ENCODE results near the gene RCBTB1. TPM values are rescaled to one million over a fixed set of nuclear protein-coding genes. Genes with fewer than 3 reads are reported as not detected.

The RCBTB1 gene
- total and polyA plus RNA-seq, 5 donors from 2014 or later, result 13.1 to 46.0 (median 17.3) TPM

DNA sequence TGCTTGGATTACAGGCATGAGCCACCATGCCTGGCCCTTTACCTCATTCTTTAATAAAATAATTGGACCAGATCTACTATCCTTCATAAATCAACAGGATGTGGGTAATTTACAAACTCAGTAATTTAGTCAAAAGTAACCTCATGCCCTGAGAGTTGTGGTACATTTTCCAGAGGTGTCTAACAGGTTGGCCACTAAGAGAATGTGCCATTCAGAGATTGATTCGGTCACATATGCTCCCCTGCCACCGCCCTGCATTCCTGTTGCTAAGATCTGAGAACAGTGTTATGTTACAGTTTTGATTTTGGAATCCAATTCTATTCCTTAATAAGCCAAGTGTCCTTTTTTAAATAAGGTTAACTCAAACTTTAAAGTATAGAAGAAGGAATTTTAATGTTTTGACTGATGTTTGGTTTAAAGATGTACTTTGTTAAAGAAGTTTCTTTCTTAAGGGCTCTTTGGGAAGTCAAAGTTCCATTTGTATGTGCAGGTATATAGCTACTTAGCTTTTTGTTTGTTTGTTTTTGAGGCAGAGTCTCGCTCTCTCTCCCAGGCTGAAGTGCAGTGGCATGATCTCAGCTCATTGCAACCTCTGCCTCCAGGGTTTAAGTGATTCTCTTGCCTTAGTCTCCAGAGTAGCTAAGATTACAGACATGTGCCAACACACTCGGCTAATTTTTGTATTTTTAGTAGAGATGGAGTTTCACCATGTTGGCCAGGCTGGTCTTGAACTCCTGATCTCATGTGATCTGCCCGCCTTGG, 60.4 kb downstream of the RCBTB1 start:
- peaks cover 43% of the 10 kb centered on the region for H3K36me3 Mint-ChIP-seq
- H3K4me3 ChIP-seq (ENCODE audit: low read depth, low read length), result no peak overlapping the region
- H3K4me1 Mint-ChIP-seq, result peaks cover 6 to 21% (median 11%) of the 10 kb centered on the region in 4 donors

DNA sequence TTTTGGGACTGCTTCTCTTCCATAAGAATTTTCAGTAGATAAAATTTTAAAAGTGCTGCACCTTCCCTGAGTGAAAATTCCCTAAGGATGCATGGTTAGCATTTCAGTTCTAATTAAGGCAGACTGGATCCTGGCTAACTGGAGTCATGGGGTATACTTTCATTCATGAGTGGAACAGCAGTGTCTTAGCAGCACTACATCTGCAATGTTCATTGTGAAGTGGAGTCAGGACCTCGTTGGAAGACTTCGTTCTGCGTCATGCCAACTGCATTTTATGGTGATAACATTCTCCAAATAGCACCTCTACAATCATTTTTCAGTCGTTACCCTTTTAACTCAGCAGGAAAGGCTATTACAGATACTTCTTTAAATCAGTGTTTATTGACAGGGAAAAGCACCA, 64.1 kb downstream of the RCBTB1 start:
- Mint-ChIP-seq H3K9me3 (no peaks in the 10 kb centered on the region), H3K4me1 (peaks cover 6 to 17% (median 10%) of the 10 kb centered on the region in 4 donors), H3K27me3 (no peaks in the 10 kb centered on the region), H3K27ac (peak overlapping the region in 1 of 3 donors; percentile 67), H3K36me3 (peaks cover 42% of the 10 kb centered on the region), H3K4me3 (no peak overlapping the region)
- Histone ChIP-seq H3K27ac (ENCODE audit: insufficient read depth, low read length, poor library complexity, severe bottlenecking) (no peak overlapping the region), H3K36me3 (ENCODE audit: control insufficient read depth, insufficient read depth, low read length) (peaks cover 71% of the 10 kb centered on the region), H3K4me1 (ENCODE audit: control insufficient read depth, insufficient read depth, low read length, poor library complexity, severe bottlenecking) (peaks cover 4% of the 10 kb centered on the region), H3K9me3 (ENCODE audit: control insufficient read depth in 2 of 2, low read length in 2 of 2) (no peaks in the 10 kb centered on the region), H3K4me3 (ENCODE audit: low read depth, low read length) (no peak overlapping the region), H3K27me3 (ENCODE audit: control insufficient read depth, insufficient read depth, low read length) (no peaks in the 10 kb centered on the region)
- DNase-seq (no peak), ATAC-seq (ENCODE audit: low read depth in 2 of 2) (no peak)

More for the DNA sequence above, 60.4 kb downstream of the RCBTB1 start:
- no peaks in the 10 kb centered on the region for H3K27me3 Mint-ChIP-seq
- no peak for DNase-seq
- Histone ChIP-seq H3K4me1 (ENCODE audit: control insufficient read depth, insufficient read depth, low read length, poor library complexity, severe bottlenecking) (peaks cover 4% of the 10 kb centered on the region), H3K9me3 (ENCODE audit: control insufficient read depth in 2 of 2, low read length in 2 of 2) (no peaks in the 10 kb centered on the region), H3K27ac (ENCODE audit: insufficient read depth, low read length, poor library complexity, severe bottlenecking) (no peak overlapping the region), H3K36me3 (ENCODE audit: control insufficient read depth, insufficient read depth, low read length) (peaks cover 65% of the 10 kb centered on the region), H3K27me3 (ENCODE audit: control insufficient read depth, insufficient read depth, low read length) (no peaks in the 10 kb centered on the region)
- ATAC-seq (ENCODE audit: low read depth in 2 of 2), result no peak
- peaks cover 0 to 3% (median 0%) of the 10 kb centered on the region in 7 donors for H3K9me3 Mint-ChIP-seq
- no peak overlapping the region for H3K4me3 Mint-ChIP-seq
- H3K27ac Mint-ChIP-seq, result peak overlapping the region; percentile 32 to 81 (median 62)

DNA sequence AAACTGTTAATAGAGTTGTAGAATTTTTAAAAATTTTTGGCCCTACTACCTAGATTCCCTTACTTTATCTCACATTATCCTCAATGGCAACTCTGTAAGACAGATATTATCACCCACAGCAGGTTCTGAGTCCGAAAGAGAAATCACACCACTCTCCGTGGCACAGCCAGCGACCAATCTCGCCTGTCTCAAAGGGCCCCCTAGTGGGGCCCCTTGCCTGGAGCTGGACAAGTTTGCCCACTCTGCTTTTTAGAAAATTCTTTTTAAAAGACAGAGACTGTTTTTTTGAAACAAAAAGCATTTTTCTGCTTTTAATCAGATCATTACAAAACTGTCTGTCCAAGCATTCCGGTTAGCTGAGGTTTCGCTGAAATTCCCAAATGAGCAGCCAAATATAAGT, 67.9 kb downstream of the RCBTB1 start:
- H3K27me3 Mint-ChIP-seq, result no peaks in the 10 kb centered on the region
- ATAC-seq (ENCODE audit: low read depth in 2 of 2), result no peak
- H3K4me3 Mint-ChIP-seq, result no peak overlapping the region
- H3K4me1 Mint-ChIP-seq, result peaks cover 10 to 23% (median 16%) of the 10 kb centered on the region in 4 donors
- H3K27me3 ChIP-seq (ENCODE audit: control insufficient read depth, insufficient read depth, low read length), result no peaks in the 10 kb centered on the region
- peak overlapping the region in 1 of 3 donors; percentile 13 for H3K27ac Mint-ChIP-seq
- H3K4me3 ChIP-seq (ENCODE audit: low read depth, low read length), result no peak overlapping the region
- peaks cover 50% of the 10 kb centered on the region for H3K36me3 Mint-ChIP-seq
- no peaks in the 10 kb centered on the region for H3K4me1 ChIP-seq (ENCODE audit: control insufficient read depth, insufficient read depth, low read length, poor library complexity, severe bottlenecking)
- DNase-seq, result no peak
- no peaks in the 10 kb centered on the region for H3K9me3 Mint-ChIP-seq
- H3K36me3 ChIP-seq (ENCODE audit: control insufficient read depth, insufficient read depth, low read length), result peaks cover 89% of the 10 kb centered on the region
- no peak overlapping the region for H3K27ac ChIP-seq (ENCODE audit: insufficient read depth, low read length, poor library complexity, severe bottlenecking)
- no peaks in the 10 kb centered on the region for H3K9me3 ChIP-seq (ENCODE audit: control insufficient read depth in 2 of 2, low read length in 2 of 2)

DNA sequence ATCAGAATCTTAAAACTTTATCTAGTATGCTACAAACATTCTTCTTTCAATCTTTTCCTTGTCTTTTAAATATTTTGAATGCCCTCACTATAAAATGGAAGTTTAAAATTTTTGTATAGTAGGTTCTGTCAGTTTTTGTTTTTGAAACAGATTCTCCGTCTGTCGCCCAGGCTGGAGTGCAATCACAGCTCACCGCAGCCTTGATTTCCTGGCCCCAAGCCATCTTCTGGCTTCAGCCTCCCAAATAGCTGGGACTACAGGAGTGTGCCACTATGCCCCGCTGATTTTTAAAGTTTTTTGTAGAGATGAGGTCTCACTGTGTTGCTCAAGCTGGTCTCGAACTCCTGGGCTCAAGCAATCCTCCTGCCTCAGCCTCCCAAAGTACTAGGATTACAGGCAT, 68.9 kb downstream of the RCBTB1 start:
- Mint-ChIP-seq H3K9me3 (no peaks in the 10 kb centered on the region), H3K36me3 (peaks cover 45% of the 10 kb centered on the region), H3K27me3 (no peaks in the 10 kb centered on the region), H3K4me3 (no peak overlapping the region), H3K4me1 (peaks cover 15 to 33% (median 20%) of the 10 kb centered on the region in 4 donors), H3K27ac (peak overlapping the region in 1 of 3 donors; percentile 13)
- H3K9me3 ChIP-seq (ENCODE audit: control insufficient read depth in 2 of 2, low read length in 2 of 2), result no peaks in the 10 kb centered on the region
- H3K27me3 ChIP-seq (ENCODE audit: control insufficient read depth, insufficient read depth, low read length), result no peaks in the 10 kb centered on the region
- H3K4me3 ChIP-seq (ENCODE audit: low read depth, low read length), result no peak overlapping the region
- no peaks in the 10 kb centered on the region for H3K4me1 ChIP-seq (ENCODE audit: control insufficient read depth, insufficient read depth, low read length, poor library complexity, severe bottlenecking)
- no peak overlapping the region for H3K27ac ChIP-seq (ENCODE audit: insufficient read depth, low read length, poor library complexity, severe bottlenecking)
- DNase-seq, result no peak
- no peak for ATAC-seq (ENCODE audit: low read depth in 2 of 2)
- H3K36me3 ChIP-seq (ENCODE audit: control insufficient read depth, insufficient read depth, low read length), result peaks cover 83% of the 10 kb centered on the region

DNA sequence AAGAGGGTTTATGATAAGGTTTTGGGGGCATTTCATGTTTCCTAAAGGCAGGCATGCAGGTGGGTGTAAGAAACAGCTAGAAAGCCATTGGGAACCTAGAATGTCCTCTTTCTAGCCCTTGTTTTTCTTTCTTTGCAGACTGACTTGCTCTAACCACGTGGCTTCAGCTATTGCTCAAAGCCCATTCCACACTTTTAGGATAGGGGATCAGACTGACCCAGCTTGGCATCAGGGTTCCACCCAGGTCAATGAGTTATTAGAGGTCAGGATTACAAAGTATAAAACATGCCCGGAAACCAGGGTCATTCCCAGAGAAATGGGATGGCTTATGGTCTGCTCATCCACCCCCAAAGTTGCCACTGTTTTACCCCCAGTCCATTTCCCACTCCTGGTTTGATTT, 72.8 kb downstream of the RCBTB1 start:
- H3K36me3 ChIP-seq (ENCODE audit: control insufficient read depth, insufficient read depth, low read length), result peaks cover 76% of the 10 kb centered on the region
- H3K27me3 ChIP-seq (ENCODE audit: control insufficient read depth, insufficient read depth, low read length), result no peaks in the 10 kb centered on the region
- no peak for ATAC-seq (ENCODE audit: low read depth in 2 of 2)
- H3K4me1 ChIP-seq (ENCODE audit: control insufficient read depth, insufficient read depth, low read length, poor library complexity, severe bottlenecking), result no peaks in the 10 kb centered on the region
- Mint-ChIP-seq H3K27ac (peak overlapping the region; percentile 6 to 84 (median 52)), H3K36me3 (peaks cover 31% of the 10 kb centered on the region), H3K4me3 (no peak overlapping the region), H3K4me1 (peaks cover 20 to 42% (median 32%) of the 10 kb centered on the region in 4 donors), H3K27me3 (no peaks in the 10 kb centered on the region), H3K9me3 (no peaks in the 10 kb centered on the region)
- no peak overlapping the region for H3K4me3 ChIP-seq (ENCODE audit: low read depth, low read length)
- H3K27ac ChIP-seq (ENCODE audit: insufficient read depth, low read length, poor library complexity, severe bottlenecking), result no peak overlapping the region
- H3K9me3 ChIP-seq (ENCODE audit: control insufficient read depth in 2 of 2, low read length in 2 of 2), result no peaks in the 10 kb centered on the region
- DNase-seq, result no peak

DNA sequence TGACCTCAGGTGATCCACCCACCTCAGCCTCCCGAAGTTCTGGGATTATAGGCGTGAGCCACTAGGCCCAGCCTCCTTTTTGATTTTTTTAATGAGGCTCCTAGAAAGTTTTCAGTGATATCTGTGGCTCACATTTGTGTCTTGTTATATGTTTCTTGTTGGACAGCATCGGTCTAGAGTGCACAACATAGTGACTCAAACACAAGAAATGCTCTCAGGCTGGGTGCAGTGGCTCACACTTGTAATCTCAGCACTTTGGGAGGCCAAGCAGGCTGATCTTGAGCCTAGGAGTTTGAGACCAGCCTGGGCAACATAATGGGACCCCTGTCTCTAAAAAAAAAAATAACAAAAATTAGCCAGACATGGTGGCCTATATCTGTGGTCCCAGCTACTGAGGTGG, 81.4 kb downstream of the RCBTB1 start:
- Histone ChIP-seq H3K36me3 (ENCODE audit: control insufficient read depth, insufficient read depth, low read length) (peaks cover 38% of the 10 kb centered on the region), H3K4me1 (ENCODE audit: control insufficient read depth, insufficient read depth, low read length, poor library complexity, severe bottlenecking) (peaks cover 6% of the 10 kb centered on the region), H3K27me3 (ENCODE audit: control insufficient read depth, insufficient read depth, low read length) (no peaks in the 10 kb centered on the region), H3K4me3 (ENCODE audit: low read depth, low read length) (no peak overlapping the region), H3K9me3 (ENCODE audit: control insufficient read depth in 2 of 2, low read length in 2 of 2) (no peaks in the 10 kb centered on the region), H3K27ac (ENCODE audit: insufficient read depth, low read length, poor library complexity, severe bottlenecking) (no peak overlapping the region)
- ATAC-seq (ENCODE audit: low read depth in 2 of 2) (no peak), DNase-seq (no peak)
- Mint-ChIP-seq H3K4me3 (no peak overlapping the region), H3K27me3 (no peaks in the 10 kb centered on the region), H3K36me3 (peaks cover 19% of the 10 kb centered on the region), H3K4me1 (peaks cover 18 to 50% (median 39%) of the 10 kb centered on the region in 4 donors), H3K27ac (no peak overlapping the region), H3K9me3 (peaks cover 0 to 1% (median 0%) of the 10 kb centered on the region in 7 donors)

DNA sequence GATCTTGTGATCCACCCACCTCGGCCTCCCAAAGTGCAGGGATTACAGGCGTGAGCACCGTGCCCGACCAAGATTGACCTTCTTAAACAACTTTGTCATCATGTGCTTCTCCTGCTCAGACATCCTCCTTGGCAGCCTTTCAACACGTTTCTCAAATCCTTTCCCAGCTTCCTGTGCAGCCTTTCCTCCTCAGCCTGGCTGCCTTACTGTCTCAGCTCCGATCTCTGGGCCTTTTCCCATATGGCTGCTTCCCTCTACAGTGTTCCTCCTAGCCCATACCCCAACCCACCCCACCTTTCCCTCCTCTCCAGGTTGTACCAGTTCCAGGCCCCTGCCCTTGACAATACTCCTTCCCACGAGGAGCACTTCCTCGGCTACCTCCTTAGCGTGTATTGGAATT, 82.4 kb downstream of the RCBTB1 start:
- peaks cover 24 to 60% (median 49%) of the 10 kb centered on the region in 4 donors for H3K4me1 Mint-ChIP-seq
- Histone ChIP-seq H3K36me3 (ENCODE audit: control insufficient read depth, insufficient read depth, low read length) (peaks cover 31% of the 10 kb centered on the region), H3K27ac (ENCODE audit: insufficient read depth, low read length, poor library complexity, severe bottlenecking) (no peak overlapping the region), H3K4me3 (ENCODE audit: low read depth, low read length) (no peak overlapping the region), H3K9me3 (ENCODE audit: control insufficient read depth in 2 of 2, low read length in 2 of 2) (no peaks in the 10 kb centered on the region), H3K27me3 (ENCODE audit: control insufficient read depth, insufficient read depth, low read length) (no peaks in the 10 kb centered on the region), H3K4me1 (ENCODE audit: control insufficient read depth, insufficient read depth, low read length, poor library complexity, severe bottlenecking) (peaks cover 16% of the 10 kb centered on the region)
- H3K4me3 Mint-ChIP-seq, result no peak overlapping the region
- ATAC-seq (ENCODE audit: low read depth in 2 of 2), result no peak
- H3K27ac Mint-ChIP-seq, result no peak overlapping the region
- DNase-seq, result no peak
- H3K9me3 Mint-ChIP-seq, result peaks cover 0 to 1% (median 0%) of the 10 kb centered on the region in 7 donors
- H3K27me3 Mint-ChIP-seq, result no peaks in the 10 kb centered on the region
- H3K36me3 Mint-ChIP-seq, result peaks cover 20% of the 10 kb centered on the region

All from CD4-positive, CD25-positive, alpha-beta regulatory T cell (primary cell).